ENCODE data around the gene CD70. TPM values are rescaled to one million over a fixed set of nuclear protein-coding genes. Genes with fewer than 3 reads are reported as not detected.
A peak's percentile ranks its signal among the peaks of the same experiment; 100 is the strongest.
"Not testable (repeated sequence)": the region's sequence is repeated elsewhere in the genome, so short reads cannot be mapped to it uniquely, and the experiment has no call there.

The CD70 gene
- total RNA-seq (1 to 10 TPM in 6 of 7 donors, under 1 TPM in 1; 0.69 to 7.3 (median 3.0) TPM), polyA plus RNA-seq (1 to 10 TPM; 3.6 to 6.6 (median 3.9) TPM)
- long read RNA-seq, donor 1: 0 reads
- long read RNA-seq, donor 2: 0 reads

- no peak for TF ChIP-seq CTCF (IDR thresholded peaks at IDR 0.05 in 8 of 11, conservative IDR thresholded peaks at IDR 0.05 in 3 of 11)
- TF ChIP-seq POLR2A (IDR thresholded peaks at IDR 0.05): no peak
- peak; percentile 38 to 55 (median 54) for TF ChIP-seq POLR2AphosphoS5 (IDR thresholded peaks at IDR 0.05)
These were observed at the start of gene CD70 for GRCh38 chr19:6590827-6591319. TSS of gene CD70 (minus strand) at chr19:6591150. CDS start at chr19:6591002, 148 bp downstream.

GRCh38 chr19:6640333-6640732 lies 49.4 kb upstream of the CD70 start:
- peaks cover 10 to 29% (median 16%) of the 10 kb centered on the region in 6 donors for H3K4me1 ChIP-seq
- H3K36me3 ChIP-seq, H3K4me3 ChIP-seq, H3K27ac ChIP-seq, DNase-seq, H3K9me3 ChIP-seq: not testable (repeated sequence)
- WGBS, 5 donors: 81 to 89% (median 86%) methylated on average over 9 of the region's 9 CpGs
- peaks cover 0 to 24% (median 0%) of the 10 kb centered on the region in 7 donors for H3K27me3 ChIP-seq (replicated peaks in 1 of 7)
- intact Hi-C loops (cut with DNase I; ENCODE audit: low total_unique reads): loop anchor here (10.0 kb wide), 1 partner anchor 84 kb away; the partner anchor contains the start of gene C3

More at GRCh38 chr19:6590827-6591319, at the start of gene CD70:
- 0 to 1% (median 1%) methylated on average over 33 to 35 of the region's 35 CpGs for WGBS, 5 donors
- peak; percentile 86 for DNase-seq
- Histone ChIP-seq H3K4me1 (peaks cover 23 to 58% (median 49%) of the 10 kb centered on the region in 6 donors), H3K27me3 (replicated peaks in 1 of 7) (peaks cover 7 to 100% (median 56%) of the 10 kb centered on the region in 7 donors), H3K9me3 (no peaks in the 10 kb centered on the region), H3K36me3 (no peaks in the 10 kb centered on the region), H3K4me3 (peak within 1 kb of the TSS; percentile 9 to 67 (median 31)), H3K27ac (peak within 1 kb of the TSS in 4 of 8 donors; percentile 10 to 46 (median 24))
- intact Hi-C loops (cut with DNase I; ENCODE audit: low total_unique reads): no loop called here

- intact Hi-C loops (cut with DNase I; ENCODE audit: low total_unique reads): no loop called here
- 41 to 67% (median 50%) methylated on average over 3 to 4 of the region's 4 CpGs for WGBS, 5 donors
- Histone ChIP-seq H3K27me3 (replicated peaks in 1 of 7) (peaks cover 0 to 20% (median 0%) of the 10 kb centered on the region in 7 donors), H3K9me3 (peaks cover 0 to 2% (median 0%) of the 10 kb centered on the region in 8 donors), H3K36me3 (no peaks in the 10 kb centered on the region), H3K4me1 (peaks cover 10 to 29% (median 16%) of the 10 kb centered on the region in 6 donors), H3K4me3 (no peak overlapping the region), H3K27ac (no peak overlapping the region)
- no peak for DNase-seq
- TF ChIP-seq POLR2A (IDR thresholded peaks at IDR 0.05) (no peak), CTCF (IDR thresholded peaks at IDR 0.05 in 8 of 11, conservative IDR thresholded peaks at IDR 0.05 in 3 of 11) (no peak)
These were observed 48.5 kb upstream of the CD70 start for GRCh38 chr19:6639439-6639838.

GRCh38 chr19:6633456-6633813 lies 42.5 kb upstream of the CD70 start:
- WGBS, 5 donors: 67 to 88% (median 79%) methylated on average over 4 of the region's 4 CpGs
- intact Hi-C loops (cut with DNase I; ENCODE audit: low total_unique reads): loop anchor here (5.0 kb wide), 1 partner anchor 229 kb away; no protein-coding TSS in a partner anchor
- peak in 1 of 11 experiments; percentile 6 for TF ChIP-seq CTCF (IDR thresholded peaks at IDR 0.05 in 8 of 11, conservative IDR thresholded peaks at IDR 0.05 in 3 of 11)

More at GRCh38 chr19:6633456-6633813, 42.5 kb upstream of the CD70 start:
- H3K27me3 ChIP-seq (replicated peaks in 1 of 7): peaks cover 0 to 15% (median 0%) of the 10 kb centered on the region in 7 donors
- not testable (repeated sequence) for H3K36me3 ChIP-seq, DNase-seq, H3K4me3 ChIP-seq, H3K9me3 ChIP-seq, H3K27ac ChIP-seq
- H3K4me1 ChIP-seq: peaks cover 0 to 19% (median 6%) of the 10 kb centered on the region in 6 donors
